IPS DF 19.7 (cell line): ENCODE results near the gene GPATCH2.
"Not testable (repeated sequence)": the region's sequence is repeated elsewhere in the genome, so short reads cannot be mapped to it uniquely, and the experiment has no call there.

Experiments
- DNase-seq: peaks from one replicate; pipeline ENCODE4 v3.0.0-alpha.2; 2013; ENCODE audit warnings: low read depth, low spot score

Gene GPATCH2

GRCh38 chr1:217526636-217527035, 104.3 kb downstream of the GPATCH2 start:
- no peak for DNase-seq

GRCh38 chr1:217525773-217526490, 105.0 kb downstream of the GPATCH2 start:
- no peak for DNase-seq

- no peak for DNase-seq
Measured at GRCh38 chr1:217524787-217525520, 105.9 kb downstream of the GPATCH2 start.

GRCh38 chr1:217523921-217524320, 107.0 kb downstream of the GPATCH2 start:
- DNase-seq: not testable (repeated sequence)

GRCh38 chr1:217522277-217522676, 108.6 kb downstream of the GPATCH2 start:
- no peak for DNase-seq

- DNase-seq: no peak
Measured at GRCh38 chr1:217521317-217521716, 109.6 kb downstream of the GPATCH2 start.

- DNase-seq: no peak
Measured at GRCh38 chr1:217506878-217507277, 124.0 kb downstream of the GPATCH2 start.

- no peak for DNase-seq
Measured at GRCh38 chr1:217498209-217498608, 132.7 kb downstream of the GPATCH2 start.

GRCh38 chr1:217495249-217495648, 135.6 kb downstream of the GPATCH2 start:
- DNase-seq: no peak

- no peak for DNase-seq
Measured at GRCh38 chr1:217494767-217495166, 136.1 kb downstream of the GPATCH2 start.

GRCh38 chr1:217493290-217493689, 137.6 kb downstream of the GPATCH2 start:
- DNase-seq: no peak

GRCh38 chr1:217484871-217485270, 146.0 kb downstream of the GPATCH2 start:
- DNase-seq: no peak

- DNase-seq: no peak
Measured at GRCh38 chr1:217482356-217483102, 148.4 kb downstream of the GPATCH2 start.

- DNase-seq: no peak
Measured at GRCh38 chr1:217478450-217478849, 152.4 kb downstream of the GPATCH2 start.

GRCh38 chr1:217472915-217473314, 158.0 kb downstream of the GPATCH2 start:
- no peak for DNase-seq

- no peak for DNase-seq
Measured at GRCh38 chr1:217471403-217471802, 159.5 kb downstream of the GPATCH2 start.

- no peak for DNase-seq
Measured at GRCh38 chr1:217469983-217470382, 160.9 kb downstream of the GPATCH2 start.

- DNase-seq: no peak
Measured at GRCh38 chr1:217465102-217465501, 165.8 kb downstream of the GPATCH2 start.

- DNase-seq: no peak
Measured at GRCh38 chr1:217462666-217463065, 168.2 kb downstream of the GPATCH2 start.

GRCh38 chr1:217462159-217462558, 168.7 kb downstream of the GPATCH2 start:
- no peak for DNase-seq

- DNase-seq: no peak
Measured at GRCh38 chr1:217457016-217457415, 173.9 kb downstream of the GPATCH2 start.

GRCh38 chr1:217456261-217456660, 174.6 kb downstream of the GPATCH2 start:
- no peak for DNase-seq
